ENCODE results near the gene KIF6.

- TF ChIP-seq EZH2 (IDR thresholded peaks at IDR 0.05) = no peak
- no peak for TF ChIP-seq CTCF (IDR thresholded peaks at IDR 0.05)
- TF ChIP-seq EZH2phosphoT487 (IDR thresholded peaks at IDR 0.05) = no peak
Observed at GRCh38 chr6:39496915-39497314, 228.3 kb downstream of the KIF6 start.

Measured in neural progenitor cell (in vitro differentiated cells).